Keratinocyte (primary cell): ENCODE data around the gene EMP3. TPM values are rescaled to one million over a fixed set of nuclear protein-coding genes. Genes with fewer than 3 reads are reported as not detected.
A peak's percentile ranks its signal among the peaks of the same experiment; 100 is the strongest.
"Not testable (repeated sequence)": the region's sequence is repeated elsewhere in the genome, so short reads cannot be mapped to it uniquely, and the experiment has no call there.

Experiments used
- DNase-seq: peaks from one replicate; pipeline ENCODE4 v3.0.0-alpha.2; 2011; ENCODE audit warnings: low read depth, missing footprints, low spot score
- FAIRE-seq: peaks from 2 replicates; lab custom pipeline; 2011; peaks lifted over from hg19 to GRCh38; lab: Jason Lieb, UNC
- H2AFZ ChIP-seq: 2 replicates; pipeline ENCODE4 v1.6.0; 2012; ENCODE audit warnings: low read length, control low read depth, inconsistent platforms; ENCODE audit not compliant: control insufficient read depth
- H3K27ac ChIP-seq: 2 replicates; pipeline ENCODE4 v1.5.1; 2011; ENCODE audit warnings: low read length; ENCODE audit not compliant: control insufficient read depth, insufficient read depth
- H3K27me3 ChIP-seq: 3 replicates; pipeline ENCODE4 v1.6.0; 2011; ENCODE audit warnings: low read length; ENCODE audit not compliant: control insufficient read depth, insufficient read depth; ENCODE audit errors: extremely low read depth
- H3K36me3 ChIP-seq, 2 experiments: 2 replicates in 1 of 2; 3 replicates in 1 of 2; pipeline ENCODE4 v1.5.1; 2011; ENCODE audit warnings: low read length in 2 of 2, mild to moderate bottlenecking in 1 of 2; ENCODE audit not compliant: control insufficient read depth in 2 of 2, insufficient read depth in 2 of 2; ENCODE audit errors: extremely low read depth in 1 of 2
- H3K4me1 ChIP-seq: 3 replicates; pipeline ENCODE4 v1.5.1; 2011; ENCODE audit warnings: low read length; ENCODE audit not compliant: control insufficient read depth, insufficient read depth; ENCODE audit errors: extremely low read depth
- H3K4me2 ChIP-seq: 3 replicates; pipeline ENCODE4 v1.6.0; 2011; ENCODE audit warnings: low read depth, low read length; ENCODE audit not compliant: control insufficient read depth, insufficient read depth; ENCODE audit errors: extremely low read depth
- H3K4me3 ChIP-seq, 3 experiments: fragments of 200-600 bp in 1 of 3; sonication (generic) in 1 of 3; 2 replicates in 2 of 3; 3 replicates in 1 of 3; pipeline ENCODE4 v1.5.1; 2011 to 2016; ENCODE audit warnings: low read length in 3 of 3, mild to moderate bottlenecking in 3 of 3, control low read depth in 2 of 3, inconsistent platforms in 1 of 3, low read depth in 1 of 3, mixed read lengths in 1 of 3, mixed run types in 1 of 3, moderate library complexity in 1 of 3; ENCODE audit not compliant: control insufficient read depth in 2 of 3, insufficient read depth in 2 of 3; ENCODE audit errors: extremely low read depth in 1 of 3
- H3K79me2 ChIP-seq: 2 replicates; pipeline ENCODE4 v1.6.0; 2012; ENCODE audit warnings: low read length; ENCODE audit not compliant: control insufficient read depth, insufficient read depth
- H3K9ac ChIP-seq: 3 replicates; pipeline ENCODE4 v1.6.0; 2011; ENCODE audit warnings: low read length; ENCODE audit not compliant: control insufficient read depth, insufficient read depth; ENCODE audit errors: extremely low read depth
- H3K9me1 ChIP-seq: 3 replicates; pipeline ENCODE4 v1.6.0; 2011; ENCODE audit warnings: low read length; ENCODE audit not compliant: control insufficient read depth, insufficient read depth; ENCODE audit errors: extremely low read depth
- H3K9me3 ChIP-seq: 2 replicates; pipeline ENCODE4 v1.5.1; 2012; ENCODE audit warnings: low read depth, low read length; ENCODE audit not compliant: control insufficient read depth
- H4K20me1 ChIP-seq: 3 replicates; pipeline ENCODE4 v1.6.0; 2011; ENCODE audit warnings: low read length; ENCODE audit not compliant: control insufficient read depth, insufficient read depth; ENCODE audit errors: extremely low read depth
- EZH2 ChIP-seq: IDR thresholded peaks from one replicate; pipeline ENCODE4 v1.6.1; 2012; ENCODE audit warnings: inconsistent platforms, mild to moderate bottlenecking, low read length, moderate library complexity
- dilution Hi-C: fragments of 300-500 bp; cut with MboI; formaldehyde crosslinking; loops from one replicate; pipeline ENCODE4 v1.7.0; 2020; ENCODE audit warnings: low sequenced_read_pairs; ENCODE audit not compliant: extremely low pct_ligation_motif_present
- polyA plus RNA-seq, 5 experiments: library from polyadenylated mRNA; depleted of rRNA in 3 of 5; stranded (reverse) in 3 of 5; stranded (forward) in 1 of 5; unstranded in 1 of 5; fragments of >200 nt; gene quantifications; 1 replicate in 1 of 5; 2 replicates in 3 of 5; 3 replicates in 1 of 5; pipeline versions ENCODE4 v1.2.1 to v1.2.3, GENCODE V29; 2011 to 2012; ENCODE audit warnings: missing spikeins in 2 of 5, low read depth in 1 of 5, low replicate concordance in 1 of 5
- TF ChIP-seq, protein P1 (sequence below), 3 experiments: IDR thresholded peaks in 1 of 3; conservative IDR thresholded peaks in 1 of 3; optimal IDR thresholded peaks in 1 of 3; 2 replicates in 2 of 3; 3 replicates in 1 of 3; pipeline versions ENCODE3 to v1.5.1; 2011; ENCODE audit warnings: low read length in 3 of 3, mild to moderate bottlenecking in 3 of 3, moderate library complexity in 2 of 3, control low read depth in 1 of 3, inconsistent platforms in 1 of 3; ENCODE audit not compliant: insufficient read depth in 2 of 3; ENCODE audit errors: extremely low read depth in 1 of 3

Gene EMP3
- polyA plus RNA-seq, 1 donor (not counting 4 experiments of a cell fraction or from before 2014, with no cell fraction given): 177 TPM

DNA sequence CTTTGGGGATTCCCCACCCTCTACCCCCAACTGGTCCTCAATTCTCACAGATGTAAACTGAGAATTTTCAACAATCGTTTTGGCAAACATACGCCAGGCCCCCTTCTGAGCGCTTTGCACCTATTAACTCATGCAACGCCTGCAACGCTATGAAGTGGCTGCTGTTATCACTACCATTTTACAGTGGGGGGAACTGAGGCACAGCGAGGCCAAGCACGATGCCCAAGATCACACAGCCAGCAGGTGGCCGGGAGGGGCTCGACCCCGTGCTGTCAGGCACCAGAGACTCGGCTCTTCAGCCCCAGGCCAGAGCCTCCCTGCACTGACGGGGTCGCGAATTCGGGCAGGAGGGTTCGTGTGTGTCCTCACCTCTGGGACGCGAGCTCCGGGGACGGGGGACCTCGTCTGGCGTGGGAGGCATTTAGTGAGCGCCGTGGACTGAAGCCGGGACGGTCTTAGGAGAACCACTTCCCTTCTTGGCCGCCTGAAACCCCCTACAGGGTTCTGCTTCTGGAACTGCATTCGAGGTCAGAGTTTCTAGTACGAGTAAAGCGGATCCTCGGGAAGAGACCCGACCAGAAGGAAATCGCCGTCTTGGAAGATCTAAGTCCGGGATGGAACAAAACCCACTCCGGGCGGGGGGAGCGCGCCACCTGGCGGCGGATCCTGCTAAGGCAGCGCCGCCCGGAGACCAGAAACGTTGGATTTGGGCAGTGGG is 34.4 kb upstream of the EMP3 start:
- Histone ChIP-seq H3K9me3 (no peaks in the 10 kb centered on the region), H4K20me1 (no peaks in the 10 kb centered on the region), H3K4me3 (peak overlapping the region; percentile 28 to 60 (median 58)), H3K4me2 (peak overlapping the region; percentile 99), H3K4me1 (peaks cover 6% of the 10 kb centered on the region), H3K27ac (no peak overlapping the region), H3K9me1 (no peaks in the 10 kb centered on the region), H2AFZ (peak overlapping the region; percentile 93), H3K79me2 (no peaks in the 10 kb centered on the region), H3K9ac (no peak overlapping the region), H3K27me3 (no peaks in the 10 kb centered on the region), H3K36me3 (no peaks in the 10 kb centered on the region)
- FAIRE-seq: no peak
- DNase-seq: no peak
- dilution Hi-C loops: no loop called here
- TF ChIP-seq, protein P1, sequence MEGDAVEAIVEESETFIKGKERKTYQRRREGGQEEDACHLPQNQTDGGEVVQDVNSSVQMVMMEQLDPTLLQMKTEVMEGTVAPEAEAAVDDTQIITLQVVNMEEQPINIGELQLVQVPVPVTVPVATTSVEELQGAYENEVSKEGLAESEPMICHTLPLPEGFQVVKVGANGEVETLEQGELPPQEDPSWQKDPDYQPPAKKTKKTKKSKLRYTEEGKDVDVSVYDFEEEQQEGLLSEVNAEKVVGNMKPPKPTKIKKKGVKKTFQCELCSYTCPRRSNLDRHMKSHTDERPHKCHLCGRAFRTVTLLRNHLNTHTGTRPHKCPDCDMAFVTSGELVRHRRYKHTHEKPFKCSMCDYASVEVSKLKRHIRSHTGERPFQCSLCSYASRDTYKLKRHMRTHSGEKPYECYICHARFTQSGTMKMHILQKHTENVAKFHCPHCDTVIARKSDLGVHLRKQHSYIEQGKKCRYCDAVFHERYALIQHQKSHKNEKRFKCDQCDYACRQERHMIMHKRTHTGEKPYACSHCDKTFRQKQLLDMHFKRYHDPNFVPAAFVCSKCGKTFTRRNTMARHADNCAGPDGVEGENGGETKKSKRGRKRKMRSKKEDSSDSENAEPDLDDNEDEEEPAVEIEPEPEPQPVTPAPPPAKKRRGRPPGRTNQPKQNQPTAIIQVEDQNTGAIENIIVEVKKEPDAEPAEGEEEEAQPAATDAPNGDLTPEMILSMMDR (optimal IDR thresholded peaks at IDR 0.05 in 1 of 3, IDR thresholded peaks at IDR 0.05 in 1 of 3, conservative IDR thresholded peaks at IDR 0.05 in 1 of 3; ENCODE audit: extremely low read depth in 1 of 3, insufficient read depth in 2 of 3, low read length in 3 of 3): peak; percentile 85 to 97 (median 93)
- TF ChIP-seq EZH2: no peak

DNA sequence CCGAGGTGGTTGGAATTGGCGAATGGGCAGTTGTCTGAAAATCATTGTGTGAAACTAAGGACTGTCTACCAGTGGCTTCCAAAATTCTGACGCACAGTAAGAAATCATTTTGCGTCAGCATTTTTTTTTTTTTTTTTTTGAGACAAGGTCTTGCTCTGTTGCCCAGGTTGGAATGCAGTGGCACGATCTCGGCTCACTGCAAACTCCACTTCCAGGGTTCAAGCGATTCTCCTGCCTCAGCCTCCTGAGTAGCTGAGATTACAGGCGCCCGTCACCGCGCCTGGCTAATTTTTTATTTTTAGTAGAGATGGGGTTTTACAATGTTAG is 33.9 kb upstream of the EMP3 start:
- H3K9ac ChIP-seq, H3K4me1 ChIP-seq, H3K4me3 ChIP-seq, dilution Hi-C loops, H3K27me3 ChIP-seq, H3K36me3 ChIP-seq, FAIRE-seq, H2AFZ ChIP-seq, H3K9me1 ChIP-seq, H3K9me3 ChIP-seq, H4K20me1 ChIP-seq, H3K27ac ChIP-seq, DNase-seq, H3K79me2 ChIP-seq: not testable (repeated sequence)
- peak overlapping the region; percentile 99 for H3K4me2 ChIP-seq

DNA sequence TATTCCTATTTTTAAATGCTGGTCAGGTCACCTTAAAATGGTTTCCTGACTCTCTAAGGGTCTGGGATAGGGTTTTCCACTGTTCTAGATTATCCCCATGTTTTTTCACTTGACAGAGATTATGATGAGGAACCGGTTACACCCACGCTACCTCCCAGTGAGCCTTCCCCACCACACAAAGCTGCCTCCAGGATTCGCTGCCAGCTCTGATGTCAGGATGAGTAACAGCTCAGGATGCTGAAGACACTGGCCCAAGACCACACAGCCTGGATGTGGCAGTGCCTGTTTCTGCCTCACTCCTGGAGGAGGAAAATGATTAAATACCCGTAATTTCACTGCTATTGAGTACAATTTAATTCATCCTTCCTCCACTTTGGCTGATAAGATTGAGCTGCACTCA is 32.6 kb upstream of the EMP3 start:
- Histone ChIP-seq H2AFZ (no peak overlapping the region), H3K27ac (no peak overlapping the region), H3K9ac (no peak overlapping the region), H3K9me1 (no peaks in the 10 kb centered on the region), H3K36me3 (no peaks in the 10 kb centered on the region), H3K79me2 (no peaks in the 10 kb centered on the region), H4K20me1 (no peaks in the 10 kb centered on the region), H3K4me1 (peaks cover 6% of the 10 kb centered on the region), H3K4me2 (no peak overlapping the region), H3K27me3 (no peaks in the 10 kb centered on the region), H3K9me3 (no peaks in the 10 kb centered on the region), H3K4me3 (no peak overlapping the region)
- no peak for TF ChIP-seq EZH2
- TF ChIP-seq, protein P1 (optimal IDR thresholded peaks at IDR 0.05 in 1 of 3, IDR thresholded peaks at IDR 0.05 in 1 of 3, conservative IDR thresholded peaks at IDR 0.05 in 1 of 3; ENCODE audit: extremely low read depth in 1 of 3, insufficient read depth in 2 of 3, low read length in 3 of 3): no peak
- dilution Hi-C loops: no loop called here
- DNase-seq: peak; percentile 42
- FAIRE-seq: peak; percentile 95
